ENCODE measurements around the gene ELL2.

GRCh38 chr5:95954716-95955115, 6.9 kb downstream of the ELL2 start:
- TF ChIP-seq ARNTL (CRISPR knock-in tag; IDR thresholded peaks at IDR 0.05; ENCODE audit: borderline replicate concordance, low read depth) (no peak), PATZ1 (CRISPR knock-in tag; IDR thresholded peaks at IDR 0.05; ENCODE audit: borderline replicate concordance) (no peak), CSRNP3 (CRISPR knock-in tag; IDR thresholded peaks at IDR 0.05) (no peak), ZFP3 (CRISPR knock-in tag; IDR thresholded peaks at IDR 0.05) (no peak), BACH2 (CRISPR knock-in tag; IDR thresholded peaks at IDR 0.05; ENCODE audit: borderline replicate concordance) (no peak), ISL1 (CRISPR knock-in tag; IDR thresholded peaks at IDR 0.05) (no peak), CSDC2 (CRISPR knock-in tag; IDR thresholded peaks at IDR 0.05) (no peak), ZNF8 (CRISPR knock-in tag; IDR thresholded peaks at IDR 0.05) (no peak), CREB5 (CRISPR knock-in tag; IDR thresholded peaks at IDR 0.05; ENCODE audit: low read depth) (no peak)
